ENCODE data around the gene PCDHGA12.

DNA sequence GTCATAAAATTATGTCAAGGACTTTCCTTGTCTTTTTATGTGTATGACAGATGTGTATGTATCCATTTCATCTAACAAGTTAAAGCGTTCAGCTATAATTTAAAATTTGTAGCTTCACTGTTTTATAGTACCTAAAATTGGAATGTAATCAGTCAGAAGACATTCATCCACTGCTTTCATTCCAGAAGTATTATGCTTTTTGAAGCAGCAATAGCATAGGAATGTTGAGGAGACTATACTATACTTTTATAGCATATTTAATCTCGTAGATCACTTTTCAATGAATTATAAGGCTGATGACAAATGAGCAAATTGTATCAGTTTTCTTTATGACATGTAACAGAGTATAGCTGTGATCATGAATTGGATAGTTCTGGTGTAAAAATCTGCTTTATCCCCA is 6.9 kb downstream of the PCDHGA12 start:
- TF ChIP-seq POLR2A (IDR thresholded peaks at IDR 0.05): no peak
- TF ChIP-seq, protein P1, sequence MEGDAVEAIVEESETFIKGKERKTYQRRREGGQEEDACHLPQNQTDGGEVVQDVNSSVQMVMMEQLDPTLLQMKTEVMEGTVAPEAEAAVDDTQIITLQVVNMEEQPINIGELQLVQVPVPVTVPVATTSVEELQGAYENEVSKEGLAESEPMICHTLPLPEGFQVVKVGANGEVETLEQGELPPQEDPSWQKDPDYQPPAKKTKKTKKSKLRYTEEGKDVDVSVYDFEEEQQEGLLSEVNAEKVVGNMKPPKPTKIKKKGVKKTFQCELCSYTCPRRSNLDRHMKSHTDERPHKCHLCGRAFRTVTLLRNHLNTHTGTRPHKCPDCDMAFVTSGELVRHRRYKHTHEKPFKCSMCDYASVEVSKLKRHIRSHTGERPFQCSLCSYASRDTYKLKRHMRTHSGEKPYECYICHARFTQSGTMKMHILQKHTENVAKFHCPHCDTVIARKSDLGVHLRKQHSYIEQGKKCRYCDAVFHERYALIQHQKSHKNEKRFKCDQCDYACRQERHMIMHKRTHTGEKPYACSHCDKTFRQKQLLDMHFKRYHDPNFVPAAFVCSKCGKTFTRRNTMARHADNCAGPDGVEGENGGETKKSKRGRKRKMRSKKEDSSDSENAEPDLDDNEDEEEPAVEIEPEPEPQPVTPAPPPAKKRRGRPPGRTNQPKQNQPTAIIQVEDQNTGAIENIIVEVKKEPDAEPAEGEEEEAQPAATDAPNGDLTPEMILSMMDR (IDR thresholded peaks at IDR 0.05): no peak

Measured in lower leg skin (tissue), 3 donors.